OCI-LY7 (cell line): ENCODE results near the gene CDKN1C. TPM values are rescaled to one million over a fixed set of nuclear protein-coding genes. Genes with fewer than 3 reads are reported as not detected.

Experiments
- BruUV-seq: library from RNA; stranded (reverse); fragments of 400-500 nt; replicated peaks from 2 replicates; lab custom pipeline; 2021; lab: Mats Ljungman, UMichigan
- CTCF ChIA-PET: fragments of 300-600 bp; sonication (Branson Sonifier 250); formaldehyde crosslinking; loops from one replicate; lab custom pipeline; 2022; ENCODE audit warnings: antibody characterized with exemption; ENCODE audit not compliant: unreplicated experiment; lab: Charles Lee
- POLR2A ChIA-PET: fragments of 300-600 bp; sonication (Branson Sonifier 250); formaldehyde crosslinking; loops from one replicate; lab custom pipeline; 2022; ENCODE audit warnings: antibody characterized with exemption; lab: Charles Lee
- DNase-seq: peaks from one replicate; pipeline ENCODE4 v3.0.0-alpha.2; 2015; ENCODE audit warnings: low spot score
- H2AFZ ChIP-seq: fragments of 200-600 bp; sonication (generic), shearing (Covaris generic); 2 replicates; pipeline ENCODE4 v1.6.1; 2014; ENCODE audit warnings: mild to moderate bottlenecking, antibody characterized with exemption, low read length, moderate library complexity
- H3K27ac ChIP-seq: fragments of 200-600 bp; sonication (generic); 2 replicates; pipeline ENCODE4 v1.5.1; 2014; ENCODE audit warnings: mixed run types, low read depth, mild to moderate bottlenecking, moderate library complexity, low read length, inconsistent platforms; ENCODE audit not compliant: poor library complexity, severe bottlenecking
- H3K36me3 ChIP-seq: fragments of 200-600 bp; sonication (generic); 2 replicates; pipeline ENCODE4 v1.6.1; 2014; ENCODE audit warnings: mild to moderate bottlenecking, antibody characterized with exemption, low read length, moderate library complexity, mixed read lengths; ENCODE audit not compliant: insufficient read depth
- H3K4me1 ChIP-seq: fragments of 200-600 bp; sonication (generic); 2 replicates; pipeline ENCODE4 v1.5.1; 2014; ENCODE audit warnings: mild to moderate bottlenecking, low read length; ENCODE audit not compliant: insufficient read depth, poor library complexity, severe bottlenecking
- H3K4me2 ChIP-seq: fragments of 200-600 bp; sonication (generic); 2 replicates; pipeline ENCODE4 v1.6.1; 2014; ENCODE audit warnings: mild to moderate bottlenecking, low read length
- H3K4me3 ChIP-seq: fragments of 200-600 bp; sonication (generic); 2 replicates; pipeline ENCODE4 v1.5.1; 2014; ENCODE audit warnings: mild to moderate bottlenecking, low read depth, low read length; ENCODE audit not compliant: poor library complexity, severe bottlenecking
- H3K79me2 ChIP-seq: fragments of 200-600 bp; sonication (generic); 2 replicates; pipeline ENCODE4 v1.6.1; 2016; ENCODE audit warnings: low read depth, mild to moderate bottlenecking, low read length, moderate library complexity, mixed read lengths; ENCODE audit not compliant: insufficient read depth
- H3K9me2 ChIP-seq: fragments of 200-600 bp; sonication (generic); 2 replicates; pipeline ENCODE4 v1.6.1; 2016; ENCODE audit warnings: mild to moderate bottlenecking, low read length, mixed read lengths; ENCODE audit not compliant: insufficient read depth
- H3K9me3 ChIP-seq: fragments of 200-600 bp; sonication (generic); 2 replicates; pipeline ENCODE4 v1.6.1; 2014; ENCODE audit warnings: mild to moderate bottlenecking, mixed run types, low read length, mixed read lengths
- H4K20me1 ChIP-seq: fragments of 200-600 bp; sonication (generic); 2 replicates; pipeline ENCODE4 v1.6.1; 2014; ENCODE audit warnings: mild to moderate bottlenecking, antibody characterized with exemption, low read length, moderate library complexity, mixed read lengths; ENCODE audit not compliant: insufficient read depth
- CTCF ChIP-seq: fragments of 200-600 bp; sonication (generic); conservative IDR thresholded peaks from 2 replicates; pipeline ENCODE4 v1.5.1; 2014; ENCODE audit warnings: mild to moderate bottlenecking, antibody characterized with exemption, low read length, moderate library complexity, mixed read lengths
- EZH2phosphoT487 ChIP-seq: fragments of 200-600 bp; sonication (generic); IDR thresholded peaks from 2 replicates; pipeline ENCODE4 v1.6.1; 2018; ENCODE audit warnings: low read depth, borderline replicate concordance, mild to moderate bottlenecking, mixed run types, antibody characterized with exemption, low read length, moderate library complexity, mixed read lengths
- intact Hi-C: fragments of 100-400 bp; cut with micrococcal nuclease; formaldehyde crosslinking; loops from one replicate; pipeline ENCODE4 v1.10.0; 2022; ENCODE audit not compliant: unreplicated experiment
- total RNA-seq, 2 experiments: library from RNA; depleted of rRNA in 1 of 2; stranded (reverse); fragments of >200 nt in 1 of 2; shearing (Covaris generic) in 1 of 2; gene quantifications; 2 replicates each; pipeline ENCODE4 v1.2.3, GENCODE V29; 2014 to 2022

CDKN1C gene
- total RNA-seq, 2 experiments from 2014 or later, result 0.13 to 0.55 TPM

GRCh38 chr11:2897048-2897447 lies 11.5 kb upstream of the CDKN1C start:
- ChIA-PET CTCF (no interaction called here), POLR2A (interaction anchor here (0.9 kb wide), 1 partner anchor 418 kb away, joined by 3 read pairs; no protein-coding TSS in a partner anchor)
- H3K9me2 ChIP-seq, result no peaks in the 10 kb centered on the region
- H3K4me3 ChIP-seq, result no peak overlapping the region
- peaks cover 10% of the 10 kb centered on the region for H3K4me1 ChIP-seq
- H4K20me1 ChIP-seq, result no peaks in the 10 kb centered on the region
- no peaks in the 10 kb centered on the region for H3K79me2 ChIP-seq
- intact Hi-C loops, result no loop called here
- no peak overlapping the region for H3K4me2 ChIP-seq
- H3K9me3 ChIP-seq, result no peaks in the 10 kb centered on the region
- H2AFZ ChIP-seq, result no peak overlapping the region
- BruUV-seq, result no TSS peak
- H3K36me3 ChIP-seq, result no peaks in the 10 kb centered on the region
- no peak for TF ChIP-seq EZH2phosphoT487
- TF ChIP-seq CTCF, result no peak
- no peak overlapping the region for H3K27ac ChIP-seq
- no peak for DNase-seq

GRCh38 chr11:2896047-2896446 lies 10.5 kb upstream of the CDKN1C start:
- Histone ChIP-seq H3K9me2 (no peaks in the 10 kb centered on the region), H3K4me2 (no peak overlapping the region), H3K36me3 (no peaks in the 10 kb centered on the region), H4K20me1 (no peaks in the 10 kb centered on the region), H2AFZ (no peak overlapping the region), H3K4me1 (peaks cover 20% of the 10 kb centered on the region), H3K9me3 (no peaks in the 10 kb centered on the region), H3K79me2 (no peaks in the 10 kb centered on the region), H3K4me3 (no peak overlapping the region), H3K27ac (no peak overlapping the region)
- TF ChIP-seq EZH2phosphoT487 (no peak), CTCF (no peak)
- no TSS peak for BruUV-seq
- intact Hi-C loops, result no loop called here
- no peak for DNase-seq
- POLR2A ChIA-PET, result interaction anchor here (0.9 kb wide), 1 partner anchor 417 kb away, joined by 3 read pairs; no protein-coding TSS in a partner anchor
- CTCF ChIA-PET, result no interaction called here

- Histone ChIP-seq H2AFZ (no peak overlapping the region), H3K4me2 (no peak overlapping the region), H3K36me3 (no peaks in the 10 kb centered on the region), H3K27ac (no peak overlapping the region), H3K9me3 (no peaks in the 10 kb centered on the region), H3K79me2 (no peaks in the 10 kb centered on the region), H3K4me1 (peaks cover 22% of the 10 kb centered on the region), H3K9me2 (no peaks in the 10 kb centered on the region), H3K4me3 (no peak overlapping the region), H4K20me1 (no peaks in the 10 kb centered on the region)
- intact Hi-C loops, result no loop called here
- BruUV-seq, result no TSS peak
- ChIA-PET CTCF (interaction anchor here (0.6 to 1.6 kb wide), 2 partner anchors 19 to 361 kb away, joined by 3 read pairs; no protein-coding TSS in a partner anchor), POLR2A (no interaction called here)
- TF ChIP-seq CTCF (no peak), EZH2phosphoT487 (no peak)
- no peak for DNase-seq
Measured at GRCh38 chr11:2893935-2894334, 8.4 kb upstream of the CDKN1C start.
